HL-60 (cell line): ENCODE measurements around the gene ERICH4.

Experiments
- DNase-seq, 2 experiments: peaks; one replicate each; pipeline ENCODE4 v3.0.0-alpha.2; 2010 to 2020; ENCODE audit warnings: low read depth in 1 of 2, low spot score in 1 of 2
- H3K27ac ChIP-seq: fragments of 250-450 bp; sonication (Bioruptor Pico); replicated peaks from 2 replicates; pipeline ENCODE4 v1.5.1; 2020; ENCODE audit warnings: mild to moderate bottlenecking, moderate library complexity
- H3K27me3 ChIP-seq: fragments of 250-450 bp; sonication (Bioruptor Pico); 2 replicates; pipeline ENCODE4 v1.5.1; 2021; ENCODE audit warnings: mild to moderate bottlenecking, moderate library complexity; ENCODE audit not compliant: insufficient read depth, poor library complexity, severe bottlenecking
- H3K4me3 ChIP-seq: replicated peaks from 2 replicates; pipeline ENCODE4 v1.5.1; 2011; ENCODE audit warnings: mild to moderate bottlenecking, control low read depth, low read length; ENCODE audit not compliant: insufficient read depth
- CTCF ChIP-seq: IDR thresholded peaks from one replicate; pipeline ENCODE4 v1.5.1; 2011; ENCODE audit warnings: low read length, control low read depth, inconsistent platforms; ENCODE audit not compliant: insufficient read depth
- GABPA ChIP-seq: IDR thresholded peaks from 2 replicates; pipeline ENCODE4 v1.6.1; 2012; ENCODE audit warnings: low read depth
- POLR2AphosphoS5 ChIP-seq: IDR thresholded peaks from 2 replicates; pipeline ENCODE4 v1.6.1; 2012; ENCODE audit warnings: low read depth
- REST ChIP-seq: IDR thresholded peaks from 2 replicates; pipeline ENCODE4 v1.6.1; 2012; ENCODE audit warnings: low read depth; ENCODE audit not compliant: insufficient replicate concordance
- SPI1 ChIP-seq: IDR thresholded peaks from 2 replicates; pipeline ENCODE4 v1.6.1; 2012; ENCODE audit warnings: low read depth, mild to moderate bottlenecking, borderline replicate concordance

ERICH4 gene

GRCh38 chr19:41415154-41415571 is 27.8 kb upstream of the ERICH4 start:
- H3K4me3 ChIP-seq = no peak overlapping the region
- H3K27me3 ChIP-seq = no peaks in the 10 kb centered on the region
- H3K27ac ChIP-seq = 0 out of 2 replicates have a peak overlapping the region, but pooled peaks have one; percentile 2
- no peak for DNase-seq
- TF ChIP-seq POLR2AphosphoS5 = no peak

- Histone ChIP-seq H3K27me3 (no peaks in the 10 kb centered on the region), H3K27ac (peak overlapping the region; percentile 55), H3K4me3 (no peak overlapping the region)
- no peak for TF ChIP-seq SPI1
- TF ChIP-seq POLR2AphosphoS5 = peak; percentile 34; the same call in 1 of the 2 replicates
- no peak for TF ChIP-seq CTCF
- no peak for TF ChIP-seq REST
- DNase-seq = peak in 1 of 2 experiments; percentile 87
These were observed 26.7 kb upstream of the ERICH4 start for GRCh38 chr19:41416194-41416674.

- no peak for TF ChIP-seq GABPA
- TF ChIP-seq POLR2AphosphoS5 = peak; percentile 48; the same call in 1 of the 2 replicates
- TF ChIP-seq SPI1 = peak; percentile 91
These were observed 22.7 kb upstream of the ERICH4 start for GRCh38 chr19:41420101-41420880.

GRCh38 chr19:41421314-41421713 is 21.6 kb upstream of the ERICH4 start:
- no peaks in the 10 kb centered on the region for H3K27me3 ChIP-seq
- H3K27ac ChIP-seq = peak overlapping the region; percentile 98
- TF ChIP-seq GABPA = no peak
- no peak for TF ChIP-seq REST
- no peak for TF ChIP-seq SPI1
- no peak for TF ChIP-seq CTCF
- TF ChIP-seq POLR2AphosphoS5 = no peak; the same call in 1 of the 2 replicates
- H3K4me3 ChIP-seq = no peak overlapping the region
- DNase-seq = no peak

More at GRCh38 chr19:41420101-41420880, 22.7 kb upstream of the ERICH4 start:
- DNase-seq = peak in 1 of 2 experiments; percentile 90
- no peak overlapping the region for H3K4me3 ChIP-seq
- peak overlapping the region; percentile 98 for H3K27ac ChIP-seq
- no peaks in the 10 kb centered on the region for H3K27me3 ChIP-seq
